SIG-M5 (cell line): Measurements from ENCODE around the gene DYRK2.

Experiments used
- DNase-seq: peaks from one replicate; lab custom pipeline; 2025; lab: John Stamatoyannopoulos, UW

Gene DYRK2

DNA sequence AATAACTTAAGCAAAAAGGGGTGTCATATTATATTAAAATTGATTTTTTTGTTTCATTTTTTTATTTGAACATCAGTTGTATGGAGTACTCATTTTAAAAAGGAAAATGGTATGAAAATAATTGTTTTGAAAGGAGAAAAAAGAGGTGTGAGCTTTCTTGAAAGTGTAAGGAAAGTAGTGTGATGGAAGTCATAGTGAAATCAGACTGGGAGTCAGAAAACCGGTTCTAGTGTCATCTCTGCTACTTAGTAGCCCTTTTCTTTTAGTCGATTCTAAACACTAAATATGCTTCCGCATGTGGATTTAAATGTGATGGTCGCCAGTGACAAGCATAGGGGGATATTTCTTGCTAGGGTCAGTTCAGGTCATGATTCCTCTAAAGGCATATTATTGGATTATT, 1.8 kb upstream of the DYRK2 start:
- DNase-seq: no peak

DNA sequence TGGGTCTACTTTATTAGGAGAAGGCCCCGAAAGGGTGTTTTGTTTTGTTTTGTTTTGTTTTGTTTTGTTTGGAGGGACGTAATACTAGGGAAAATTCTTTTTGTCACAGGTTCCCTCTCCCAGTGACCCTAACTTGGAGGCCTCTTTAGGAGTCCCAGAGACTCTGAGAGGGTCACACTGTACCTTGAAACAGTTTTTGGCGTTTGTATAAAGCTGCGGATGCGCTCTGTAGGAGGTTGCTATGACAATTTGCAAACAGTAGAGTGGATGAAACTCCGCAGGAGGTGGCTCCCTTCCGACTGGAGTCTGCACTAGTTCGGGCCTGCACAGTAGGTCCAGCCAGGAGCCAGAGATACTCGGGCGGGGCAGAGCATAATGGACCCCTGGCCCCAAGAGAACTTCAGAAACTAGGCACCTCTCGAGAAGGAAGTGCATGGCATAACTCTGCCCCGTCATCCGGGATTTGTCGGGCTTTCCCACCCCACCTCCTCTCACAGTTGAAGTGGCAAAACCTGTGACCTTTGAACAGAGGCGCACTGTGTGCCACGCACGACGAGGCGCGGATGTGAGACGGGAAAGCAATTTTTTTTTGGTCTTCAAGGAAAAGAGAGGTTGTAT, 1.3 kb upstream of the DYRK2 start:
- DNase-seq: no peak

DNA sequence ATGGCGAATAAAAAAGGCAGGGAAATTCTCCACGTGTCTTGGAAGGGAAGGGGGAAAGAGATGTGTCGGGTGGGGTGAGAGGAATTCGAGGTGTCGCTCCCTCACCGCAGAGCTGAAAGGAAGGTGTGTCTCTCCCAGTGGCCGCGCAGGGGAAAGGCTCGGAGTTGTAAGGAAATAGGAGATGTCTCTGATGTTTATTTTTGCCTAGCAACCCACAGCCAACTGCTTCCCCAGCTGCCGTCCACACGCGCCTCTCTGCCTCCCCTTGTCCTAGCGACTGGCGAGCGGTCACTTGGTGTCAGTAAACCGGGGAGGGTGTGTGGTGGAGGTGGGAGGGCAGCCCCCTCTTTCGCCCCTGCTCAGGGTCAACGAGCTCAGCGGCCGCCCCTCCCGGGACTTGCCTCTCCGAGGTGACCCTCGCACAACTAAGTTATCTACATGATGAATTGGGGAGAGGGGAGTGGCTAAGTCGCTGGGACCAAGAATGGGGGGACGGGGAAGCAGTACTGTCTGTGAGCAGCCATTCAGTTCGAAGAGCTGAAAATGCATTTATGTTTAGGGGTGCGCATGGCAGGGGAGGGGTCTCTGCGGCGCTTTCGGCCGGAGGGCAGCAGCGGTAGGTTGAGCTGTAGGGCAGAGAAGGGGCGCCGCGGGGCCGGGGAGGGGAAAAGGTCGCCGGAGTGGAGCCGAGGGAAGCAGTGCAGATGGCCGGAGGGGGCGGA, 585 bp upstream of the DYRK2 start:
- no peak for DNase-seq

DNA sequence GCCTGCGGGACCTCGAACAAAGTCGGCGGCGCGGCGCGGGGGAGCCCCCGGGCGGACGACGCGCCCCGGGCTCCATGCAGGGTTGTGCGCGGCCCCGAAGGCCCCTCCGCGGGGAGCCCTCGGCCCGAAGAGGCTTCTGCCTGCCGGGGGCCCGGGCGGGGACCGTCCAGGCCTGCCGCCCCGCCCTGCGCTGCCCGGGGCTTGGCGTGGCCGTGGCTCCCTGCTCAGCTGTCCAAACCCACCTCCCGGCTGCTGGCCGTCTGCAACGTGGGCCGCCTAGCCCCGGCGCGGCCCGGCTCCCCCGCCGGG, 670 bp downstream of the DYRK2 start:
- no peak for DNase-seq

DNA sequence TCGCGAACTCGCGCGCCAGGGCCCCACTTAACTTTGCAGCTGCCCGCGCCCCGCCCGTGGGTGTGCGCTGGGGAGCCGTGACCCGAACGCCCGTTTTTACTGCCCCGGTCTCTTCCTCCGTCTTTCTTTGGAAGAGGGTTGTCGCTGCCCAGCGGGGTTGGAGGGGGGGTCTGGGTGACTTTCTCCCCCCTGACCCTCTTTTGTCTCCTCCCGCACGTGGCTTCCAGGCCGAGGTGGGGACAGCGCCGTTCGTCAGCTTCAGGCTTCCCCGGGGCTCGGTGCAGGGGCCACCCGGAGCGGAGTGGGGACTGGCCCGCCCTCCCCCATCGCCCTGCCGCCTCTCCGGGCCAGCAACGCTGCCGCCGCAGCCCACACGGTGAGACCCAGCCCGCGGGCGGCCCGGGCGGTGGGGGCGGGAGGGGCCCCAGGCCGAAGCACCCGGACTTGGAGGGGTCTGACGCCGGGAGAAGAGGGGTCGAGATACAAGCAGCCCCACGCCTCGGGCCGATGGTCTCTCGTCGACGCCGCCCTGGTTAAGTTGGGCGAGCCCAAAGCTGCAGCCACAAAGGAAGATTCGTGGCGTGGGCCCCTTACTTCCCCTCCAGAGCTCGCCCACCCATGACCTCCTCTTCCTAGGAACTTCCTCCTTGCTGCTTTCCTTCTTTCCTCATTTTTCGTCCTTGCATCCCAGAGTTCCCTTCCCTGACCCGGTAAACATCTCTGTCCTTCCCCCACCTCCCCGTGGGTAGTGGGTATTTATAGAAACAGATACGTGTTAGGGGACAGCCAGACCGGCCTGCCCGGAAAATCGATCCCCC, 1.2 kb downstream of the DYRK2 start:
- no peak for DNase-seq

DNA sequence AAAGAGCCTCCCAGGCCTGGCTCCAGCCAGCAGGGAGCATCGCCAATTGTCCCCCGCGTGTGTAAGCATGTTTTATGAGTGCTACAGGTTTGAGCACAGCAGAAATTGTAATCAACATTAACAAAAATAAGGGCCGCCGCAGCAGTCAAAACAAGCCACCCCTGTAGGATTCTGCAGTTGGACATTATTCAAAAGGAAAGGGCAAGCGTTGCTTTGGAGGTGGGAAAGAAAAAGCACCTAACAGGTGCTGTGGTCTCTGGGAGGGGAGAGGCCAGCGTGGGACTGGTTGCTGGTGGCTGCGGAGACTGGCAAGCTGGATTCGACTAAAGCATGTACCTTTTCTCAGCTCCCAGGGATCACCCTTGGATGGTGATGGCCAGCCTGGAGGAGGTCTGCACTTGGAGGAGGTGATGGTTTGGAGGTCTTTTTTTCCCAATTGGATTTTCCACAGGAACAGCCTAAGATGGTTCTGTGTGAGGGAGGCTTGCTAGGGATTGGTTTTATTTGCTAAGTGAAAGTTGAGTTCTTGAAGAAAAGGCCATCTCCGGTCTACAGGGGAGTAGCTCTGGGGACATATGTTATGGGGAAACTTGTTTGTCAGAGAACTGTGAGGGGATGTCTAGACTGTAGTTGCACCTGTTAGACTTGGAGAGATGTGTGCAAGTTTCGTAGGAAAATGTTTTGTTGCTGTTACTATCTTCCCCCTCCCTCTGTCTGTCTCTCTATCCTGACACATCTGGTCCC, 2.0 kb downstream of the DYRK2 start:
- DNase-seq: no peak

DNA sequence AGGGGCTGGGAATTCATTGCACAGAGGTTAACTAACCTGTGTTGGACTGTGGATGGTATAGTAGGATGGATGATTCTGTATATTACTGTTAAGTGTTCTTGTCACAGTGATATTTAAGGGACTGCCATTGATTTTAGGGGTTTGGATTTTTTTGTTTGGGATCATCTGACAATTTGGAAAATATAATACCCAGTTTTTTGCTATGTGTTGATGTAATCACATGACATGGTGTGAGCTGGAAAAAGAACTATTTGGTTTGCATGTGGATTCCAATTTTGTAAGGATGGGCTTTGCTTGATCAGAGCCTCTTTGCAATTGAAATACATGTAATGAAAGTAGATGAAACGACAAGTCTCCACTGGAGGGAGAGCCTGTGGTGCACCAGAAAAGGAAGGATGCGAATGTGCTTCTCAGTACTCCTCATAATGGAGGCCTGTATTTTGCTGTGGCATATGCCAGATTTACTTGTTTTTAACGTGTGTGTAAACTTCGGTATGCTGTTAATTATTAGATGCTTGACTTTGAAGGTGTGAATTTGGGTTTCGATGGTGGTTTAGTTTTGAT, 2.7 kb downstream of the DYRK2 start:
- no peak for DNase-seq

DNA sequence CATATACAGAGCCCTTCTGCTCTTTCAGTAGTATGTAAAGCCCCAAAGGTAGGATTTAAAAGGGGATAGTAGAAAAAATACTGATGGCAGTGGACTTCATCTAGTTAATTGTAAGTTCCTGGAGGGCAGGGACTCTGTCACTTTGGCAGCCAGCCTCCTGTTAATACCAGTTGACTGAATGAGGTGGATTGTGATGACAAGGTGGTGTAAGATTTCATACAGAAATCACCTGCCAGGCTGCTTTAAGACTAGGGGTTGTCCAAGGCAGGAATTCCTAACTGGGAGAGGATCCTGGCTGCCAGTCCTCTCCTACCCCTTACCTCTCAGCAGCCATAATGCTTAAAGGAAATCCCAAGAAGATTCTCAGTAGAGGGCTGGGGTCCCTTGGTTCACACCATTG, 7.3 kb downstream of the DYRK2 start:
- DNase-seq: no peak

DNA sequence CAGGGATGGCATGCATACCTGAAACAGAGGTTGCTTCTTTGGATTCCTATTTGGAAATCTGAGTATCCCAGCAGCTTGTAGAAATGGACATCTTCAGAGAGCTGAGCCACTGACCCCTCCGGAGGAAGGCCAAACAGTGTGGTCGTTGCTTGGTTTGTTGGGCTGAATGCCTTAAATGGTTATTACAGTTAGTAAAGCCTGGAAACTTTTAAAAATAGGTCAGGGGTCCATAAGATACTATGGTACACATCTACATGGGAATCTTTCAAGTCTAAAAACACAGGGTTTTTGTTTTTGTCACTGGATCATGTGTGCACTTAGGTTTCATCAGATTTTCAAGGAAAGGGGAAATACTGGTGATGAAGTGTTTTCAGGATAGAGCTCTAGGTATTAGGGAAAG, 7.7 kb downstream of the DYRK2 start:
- no peak for DNase-seq

DNA sequence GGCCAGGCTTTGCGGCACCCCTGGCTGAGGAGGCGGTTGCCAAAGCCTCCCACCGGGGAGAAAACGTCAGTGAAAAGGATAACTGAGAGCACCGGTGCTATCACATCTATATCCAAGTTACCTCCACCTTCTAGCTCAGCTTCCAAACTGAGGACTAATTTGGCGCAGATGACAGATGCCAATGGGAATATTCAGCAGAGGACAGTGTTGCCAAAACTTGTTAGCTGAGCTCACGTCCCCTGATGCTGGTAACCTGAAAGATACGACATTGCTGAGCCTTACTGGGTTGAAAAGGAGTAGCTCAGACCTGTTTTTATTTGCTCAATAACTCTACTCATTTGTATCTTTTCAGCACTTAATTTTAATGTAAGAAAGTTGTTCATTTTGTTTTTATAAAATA, 9.9 kb downstream of the DYRK2 start:
- no peak for DNase-seq

DNA sequence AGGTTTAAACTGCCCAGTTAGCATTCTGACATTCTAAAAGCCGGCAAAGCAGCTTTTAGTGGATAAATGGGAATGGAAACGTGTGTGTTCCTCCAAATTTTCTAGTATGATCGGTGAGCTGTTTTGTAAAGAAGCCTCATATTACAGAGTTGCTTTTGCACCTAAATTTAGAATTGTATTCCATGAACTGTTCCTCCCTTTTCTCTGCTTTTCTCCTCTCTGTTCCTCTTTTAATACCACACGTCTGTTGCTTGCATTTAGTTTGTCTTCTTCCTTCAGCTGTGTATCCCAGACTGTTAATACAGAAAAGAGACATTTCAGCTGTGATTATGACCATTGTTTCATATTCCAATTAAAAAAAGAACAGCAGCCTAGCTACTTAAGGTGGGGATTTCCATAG, 10.7 kb downstream of the DYRK2 start:
- no peak for DNase-seq

DNA sequence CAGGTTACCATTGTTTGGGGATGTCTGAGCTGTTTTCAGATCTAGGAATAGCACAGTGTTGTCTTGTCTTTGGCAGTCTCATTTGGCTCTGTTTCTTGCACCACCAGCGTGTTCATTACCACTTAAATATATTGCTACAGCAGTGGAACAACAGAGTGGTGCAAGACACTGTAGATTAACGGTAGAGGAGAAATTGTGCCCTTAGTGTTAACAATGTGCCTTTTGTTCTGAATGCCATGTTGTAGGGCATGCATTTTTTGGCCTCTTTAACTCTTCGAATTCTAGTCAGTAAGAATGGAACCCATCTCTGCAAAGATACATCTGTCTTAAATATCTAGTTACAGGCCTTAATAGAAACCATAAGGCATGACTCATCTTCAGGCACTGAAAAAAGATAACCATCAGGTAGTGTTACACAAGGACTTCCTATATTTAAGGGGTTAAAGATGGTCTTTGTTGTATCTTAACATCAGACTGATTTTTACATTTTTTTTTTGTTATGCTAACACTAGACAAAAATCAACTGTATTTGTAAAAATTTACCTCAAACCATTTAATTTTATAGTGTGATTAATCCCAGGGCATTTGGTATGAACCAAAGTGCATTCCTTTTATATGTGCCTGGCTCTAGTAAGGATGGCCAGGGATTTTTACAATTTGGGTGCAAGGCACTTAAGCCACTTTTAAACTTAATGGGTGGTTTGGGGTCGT, 12.9 kb downstream of the DYRK2 start:
- DNase-seq: no peak

DNA sequence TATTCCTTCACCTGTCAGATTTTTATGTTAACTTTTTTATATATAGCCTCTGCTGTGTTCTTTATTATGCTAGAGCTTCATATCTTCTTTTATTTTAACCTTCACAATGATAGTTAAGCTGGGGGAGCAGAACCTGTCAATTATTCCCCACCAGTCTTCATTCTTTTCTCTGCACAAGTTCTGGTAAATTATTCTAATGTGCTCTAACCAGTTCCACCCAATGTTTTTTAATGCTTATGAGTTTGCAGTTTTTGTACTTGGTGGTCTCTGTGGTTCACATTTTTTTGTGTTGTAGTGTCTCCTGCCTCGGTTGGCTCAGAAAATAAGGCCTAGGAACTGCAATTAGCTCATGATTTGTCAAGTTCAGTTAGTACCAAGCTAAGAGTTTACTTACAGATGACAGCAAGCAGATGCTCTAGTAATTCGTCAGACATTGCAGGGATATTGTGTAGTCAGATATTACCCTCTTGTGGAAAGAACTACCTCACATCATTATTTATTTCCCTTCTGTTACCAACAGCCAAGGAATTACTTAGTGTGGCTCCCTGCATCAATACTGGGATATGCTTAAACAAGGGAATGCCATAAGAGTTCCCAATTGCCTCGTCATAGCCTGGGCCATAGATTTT, 14.5 kb downstream of the DYRK2 start:
- no peak for DNase-seq

DNA sequence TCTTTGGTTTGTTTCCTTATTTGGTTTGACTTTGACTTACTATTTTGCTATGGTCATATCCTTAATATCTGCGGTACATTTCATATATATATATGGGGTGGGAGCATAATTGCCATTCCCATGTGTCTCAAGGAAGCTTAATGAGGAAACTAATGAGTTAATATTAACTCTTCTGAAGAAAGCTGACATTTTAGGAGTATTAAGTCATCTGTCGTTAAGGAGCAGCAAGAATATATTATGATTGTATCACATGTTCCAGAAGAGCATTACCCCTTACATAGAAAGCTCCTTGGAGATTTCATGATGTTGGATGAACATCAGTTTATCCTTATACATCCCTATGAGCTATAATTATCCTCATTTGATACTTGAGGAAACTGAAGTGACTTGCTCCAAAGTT, 15.6 kb downstream of the DYRK2 start:
- no peak for DNase-seq

DNA sequence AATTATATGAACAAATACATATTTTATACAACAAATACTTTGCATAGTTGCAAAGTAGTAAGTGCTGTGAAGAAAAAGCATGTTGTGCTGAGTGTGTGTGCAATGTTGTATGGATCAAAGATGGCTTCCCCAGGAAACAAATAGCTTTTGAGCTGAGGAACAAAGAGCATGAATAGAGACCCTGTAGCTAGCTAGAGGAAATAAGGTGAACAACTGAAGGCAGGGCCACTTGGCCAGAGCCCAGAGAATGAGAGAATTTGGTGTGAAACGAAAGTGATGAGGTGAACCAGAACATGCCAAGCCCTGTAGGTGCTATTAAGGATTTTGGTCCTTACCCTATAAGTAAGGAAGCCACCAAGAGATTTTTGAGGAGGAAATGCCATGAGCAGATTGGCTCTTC, 17.1 kb downstream of the DYRK2 start:
- no peak for DNase-seq

DNA sequence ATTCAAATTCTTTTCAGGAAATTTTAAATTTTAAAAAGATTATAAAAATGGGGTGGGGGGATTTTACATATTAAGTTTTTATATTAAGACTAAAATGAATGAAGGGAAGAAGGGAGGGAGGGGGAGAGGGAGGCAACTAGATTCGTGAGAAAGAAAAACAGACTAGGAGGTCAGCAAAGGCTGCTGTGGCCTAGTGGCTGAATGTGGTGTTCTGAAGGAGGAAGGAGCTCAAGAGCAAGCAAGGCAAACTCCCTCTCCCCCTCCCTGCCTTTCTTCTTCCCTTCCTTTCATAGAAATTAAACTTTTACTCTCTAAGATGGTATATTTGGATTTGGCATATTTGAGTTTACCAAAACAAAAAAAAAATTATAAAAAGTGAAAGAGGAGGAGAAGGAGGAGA, 18.1 kb downstream of the DYRK2 start:
- no peak for DNase-seq

DNA sequence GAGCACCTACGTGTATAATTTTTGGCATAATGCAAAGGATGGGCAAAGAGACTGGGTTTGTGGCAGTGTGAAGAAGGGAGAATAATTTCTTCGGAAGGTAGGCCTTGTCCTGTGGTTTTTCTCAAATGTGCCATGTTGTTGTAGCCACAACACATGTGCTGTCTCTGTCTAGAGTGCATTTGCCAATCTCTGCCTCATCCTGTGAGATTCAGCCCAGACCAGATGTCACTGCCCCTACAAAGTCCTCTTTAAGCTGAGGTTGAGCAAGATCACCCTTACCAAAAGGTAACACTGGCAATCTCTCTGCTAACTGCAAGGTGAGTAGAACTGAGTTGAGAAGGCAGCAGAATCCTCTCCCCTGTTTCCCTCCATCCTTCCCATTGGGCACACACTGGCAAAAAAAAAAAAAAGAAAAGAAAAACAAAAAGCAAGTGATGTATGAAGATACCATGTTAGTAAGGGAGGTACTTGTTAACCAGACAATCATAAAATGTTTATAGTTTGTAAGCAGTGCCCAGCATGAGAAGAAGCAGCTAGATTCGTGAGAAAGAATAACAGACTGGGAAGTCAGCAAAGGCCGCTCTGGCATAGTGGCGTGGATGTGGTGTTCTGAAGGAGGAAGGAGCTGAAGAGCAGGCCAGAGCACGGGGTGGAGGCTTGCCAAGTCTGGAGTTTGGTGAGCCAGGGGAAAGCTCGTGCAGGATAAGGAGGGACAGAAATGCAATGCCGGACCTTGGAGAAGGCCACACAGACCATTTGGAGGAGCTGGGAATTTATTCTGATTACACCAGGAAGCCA, 18.9 kb downstream of the DYRK2 start:
- DNase-seq: no peak

DNA sequence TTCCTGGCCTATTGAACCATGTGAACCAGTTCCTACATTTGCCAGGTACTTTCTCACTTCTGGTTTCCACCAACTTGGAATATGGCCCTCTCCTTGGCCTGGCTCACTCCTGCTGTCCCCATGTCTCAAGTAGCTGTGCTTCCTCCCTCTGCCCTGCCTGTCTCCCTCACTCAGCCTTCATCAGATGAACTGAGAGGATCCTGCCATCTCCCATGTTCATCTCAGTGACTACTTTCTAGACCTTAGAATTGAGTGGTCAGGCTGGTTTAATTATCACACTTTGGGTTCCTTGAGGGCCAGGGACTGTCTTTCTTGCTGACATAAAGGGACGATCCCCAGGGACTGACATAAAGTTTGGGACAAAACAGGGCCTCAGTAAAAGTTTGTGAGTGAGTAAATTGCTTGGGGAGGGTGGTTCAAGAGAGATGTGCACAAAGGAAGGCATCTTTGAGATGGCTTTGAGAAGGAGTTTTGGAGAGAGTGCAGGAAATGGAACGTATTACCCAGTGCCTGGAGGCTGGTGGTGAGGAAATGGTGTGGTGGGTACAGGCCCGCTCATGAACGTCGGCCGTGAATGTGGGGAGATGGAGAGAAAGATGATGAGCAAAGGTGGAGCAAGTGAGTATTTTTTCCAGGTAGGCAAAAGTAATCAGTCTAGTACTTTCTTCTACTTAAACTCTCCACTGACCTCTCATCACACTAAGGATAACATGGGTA, 20.8 kb downstream of the DYRK2 start:
- DNase-seq: no peak

DNA sequence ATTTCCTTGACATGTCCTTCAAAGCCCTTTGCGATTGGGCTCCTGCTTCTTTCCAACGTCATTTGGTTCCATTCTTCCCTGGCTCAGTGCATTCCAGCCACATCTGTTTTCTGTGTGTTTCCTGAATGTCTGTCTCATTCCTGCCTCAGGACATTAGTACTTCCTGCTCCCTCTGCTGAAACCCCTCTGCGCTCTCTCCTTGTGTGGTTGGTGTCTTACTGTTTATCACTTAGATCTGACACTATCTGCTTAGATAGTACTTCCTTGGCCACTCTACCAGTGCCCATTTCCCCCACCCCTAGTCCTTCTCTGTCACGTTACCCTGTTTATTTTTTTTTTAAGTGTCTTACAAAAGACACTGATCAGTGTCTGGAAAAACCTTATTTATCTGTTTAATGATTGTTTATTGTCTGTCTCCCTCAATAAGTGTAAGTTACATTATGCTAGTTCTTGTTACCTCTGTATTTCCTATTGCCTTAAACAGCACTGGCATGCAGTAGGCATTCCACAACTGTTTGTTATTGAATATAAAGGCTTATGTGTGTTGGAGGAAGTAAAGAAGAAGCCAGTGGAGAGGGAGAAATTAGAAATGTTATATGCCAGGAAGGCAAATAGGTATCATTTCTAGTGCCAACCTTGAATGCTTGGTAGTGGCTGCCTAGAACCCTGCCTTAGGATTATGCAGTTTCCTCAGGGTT, 21.5 kb downstream of the DYRK2 start:
- DNase-seq: no peak
